HFFc6 (cell line): ENCODE data around the gene OR51V1. TPM values are rescaled to one million over a fixed set of nuclear protein-coding genes. Genes with fewer than 3 reads are reported as not detected.
A peak's percentile ranks its signal among the peaks of the same experiment; 100 is the strongest.
"Not testable (repeated sequence)": the region's sequence is repeated elsewhere in the genome, so short reads cannot be mapped to it uniquely, and the experiment has no call there.

Source experiments
- DNase-seq: peaks from one replicate; pipeline ENCODE4 v3.0.0-alpha.2; 2018
- H3K27ac Mint-ChIP-seq: 2 replicates; pipeline ENCODE4 v1.8.0; 2020; ENCODE audit warnings: mild to moderate bottlenecking, mixed read lengths
- H3K27me3 Mint-ChIP-seq: 2 replicates; pipeline ENCODE4 v1.8.0; 2021; ENCODE audit warnings: mild to moderate bottlenecking, moderate library complexity, mixed read lengths; ENCODE audit not compliant: insufficient read depth
- H3K36me3 Mint-ChIP-seq: 2 replicates; pipeline ENCODE4 v1.8.0; 2021; ENCODE audit warnings: low read depth, mixed read lengths
- H3K4me1 Mint-ChIP-seq: 2 replicates; pipeline ENCODE4 v1.8.0; 2020; ENCODE audit warnings: low read depth, mixed read lengths
- H3K4me3 Mint-ChIP-seq: 2 replicates; pipeline ENCODE4 v1.8.0; 2020; ENCODE audit warnings: mild to moderate bottlenecking, moderate library complexity, mixed read lengths
- H3K9me3 Mint-ChIP-seq: 2 replicates; pipeline ENCODE4 v1.8.0; 2020; ENCODE audit warnings: mild to moderate bottlenecking, mixed read lengths
- total RNA-seq, 6 experiments: library from RNA; stranded (reverse); fragmentation: NEBNext Ultra II Directional; extraction: Animal tissue kit (Norgen Biotek cat#: 25700); gene quantifications; 2 replicates in 1 of 6; 3 replicates in 5 of 6; pipeline ENCODE4 v1.2.3, GENCODE V29; 2021
- TF ChIP-seq, protein P1 (sequence below): fragments of 200-600 bp; sonication (generic); IDR thresholded peaks from 2 replicates; pipeline ENCODE4 v1.5.0; 2021; ENCODE audit warnings: antibody characterized with exemption, mild to moderate bottlenecking

The OR51V1 gene
- total RNA-seq, 6 experiments from 2014 or later = not detected

- H3K27ac Mint-ChIP-seq = no peak overlapping the region
- H3K27me3 Mint-ChIP-seq = no peaks in the 10 kb centered on the region; the same call in none of the 2 replicates
- DNase-seq = no peak
- H3K9me3 Mint-ChIP-seq = no peaks in the 10 kb centered on the region
- H3K4me3 Mint-ChIP-seq = no peak overlapping the region
- TF ChIP-seq, protein P1, sequence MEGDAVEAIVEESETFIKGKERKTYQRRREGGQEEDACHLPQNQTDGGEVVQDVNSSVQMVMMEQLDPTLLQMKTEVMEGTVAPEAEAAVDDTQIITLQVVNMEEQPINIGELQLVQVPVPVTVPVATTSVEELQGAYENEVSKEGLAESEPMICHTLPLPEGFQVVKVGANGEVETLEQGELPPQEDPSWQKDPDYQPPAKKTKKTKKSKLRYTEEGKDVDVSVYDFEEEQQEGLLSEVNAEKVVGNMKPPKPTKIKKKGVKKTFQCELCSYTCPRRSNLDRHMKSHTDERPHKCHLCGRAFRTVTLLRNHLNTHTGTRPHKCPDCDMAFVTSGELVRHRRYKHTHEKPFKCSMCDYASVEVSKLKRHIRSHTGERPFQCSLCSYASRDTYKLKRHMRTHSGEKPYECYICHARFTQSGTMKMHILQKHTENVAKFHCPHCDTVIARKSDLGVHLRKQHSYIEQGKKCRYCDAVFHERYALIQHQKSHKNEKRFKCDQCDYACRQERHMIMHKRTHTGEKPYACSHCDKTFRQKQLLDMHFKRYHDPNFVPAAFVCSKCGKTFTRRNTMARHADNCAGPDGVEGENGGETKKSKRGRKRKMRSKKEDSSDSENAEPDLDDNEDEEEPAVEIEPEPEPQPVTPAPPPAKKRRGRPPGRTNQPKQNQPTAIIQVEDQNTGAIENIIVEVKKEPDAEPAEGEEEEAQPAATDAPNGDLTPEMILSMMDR = no peak
- H3K4me1 Mint-ChIP-seq = no peaks in the 10 kb centered on the region
- H3K36me3 Mint-ChIP-seq = no peaks in the 10 kb centered on the region
Measured at GRCh38 chr11:5188201-5188600, 12.3 kb downstream of the OR51V1 start.

GRCh38 chr11:5178046-5178837 is 22.2 kb downstream of the OR51V1 start:
- TF ChIP-seq, protein P1 = no peak
- Mint-ChIP-seq H3K4me3 (no peak overlapping the region), H3K9me3 (no peaks in the 10 kb centered on the region), H3K36me3 (no peaks in the 10 kb centered on the region), H3K4me1 (no peaks in the 10 kb centered on the region), H3K27me3 (no peaks in the 10 kb centered on the region; the same call in 1 of the 2 replicates), H3K27ac (no peak overlapping the region)
- DNase-seq = no peak

DNA sequence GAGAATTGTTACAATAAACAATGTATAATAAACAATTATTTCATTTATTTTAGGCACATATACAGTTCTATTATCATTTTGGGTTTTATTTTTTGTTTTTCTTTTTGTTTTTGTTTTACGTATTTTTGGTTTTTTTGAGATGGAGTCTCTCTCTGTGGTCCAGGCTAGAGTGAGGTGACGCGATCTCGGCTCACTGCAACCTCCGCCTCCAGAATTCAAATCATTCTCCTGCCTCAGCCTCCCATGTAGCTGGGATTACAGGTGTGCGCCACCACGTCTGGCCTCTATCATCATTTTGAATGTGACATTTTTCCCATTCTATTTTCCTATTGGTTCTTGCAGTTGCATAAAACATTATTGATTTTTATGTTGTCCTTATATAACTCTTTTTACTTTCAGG is 25.5 kb downstream of the OR51V1 start:
- no peaks in the 10 kb centered on the region; the same call in 1 of the 2 replicates for H3K27me3 Mint-ChIP-seq
- H3K4me3 Mint-ChIP-seq = no peak overlapping the region
- H3K4me1 Mint-ChIP-seq = no peaks in the 10 kb centered on the region
- no peaks in the 10 kb centered on the region for H3K9me3 Mint-ChIP-seq
- DNase-seq = no peak
- TF ChIP-seq, protein P1 = no peak
- no peaks in the 10 kb centered on the region for H3K36me3 Mint-ChIP-seq
- no peak overlapping the region for H3K27ac Mint-ChIP-seq

- H3K9me3 Mint-ChIP-seq = no peaks in the 10 kb centered on the region
- no peak overlapping the region for H3K27ac Mint-ChIP-seq
- no peak for DNase-seq
- TF ChIP-seq, protein P1 = no peak
- H3K36me3 Mint-ChIP-seq = no peaks in the 10 kb centered on the region
- H3K4me1 Mint-ChIP-seq = no peaks in the 10 kb centered on the region
- no peak overlapping the region for H3K4me3 Mint-ChIP-seq
- H3K27me3 Mint-ChIP-seq = no peaks in the 10 kb centered on the region
Measured at GRCh38 chr11:5171856-5172255, 28.6 kb downstream of the OR51V1 start.

- H3K4me1 Mint-ChIP-seq, H3K27me3 Mint-ChIP-seq, H3K4me3 Mint-ChIP-seq, H3K9me3 Mint-ChIP-seq, H3K27ac Mint-ChIP-seq, H3K36me3 Mint-ChIP-seq, DNase-seq: not testable (repeated sequence)
Measured at GRCh38 chr11:5165898-5166297, 34.6 kb downstream of the OR51V1 start.

GRCh38 chr11:5164807-5165206 is 35.7 kb downstream of the OR51V1 start:
- not testable (repeated sequence) for H3K9me3 Mint-ChIP-seq, DNase-seq, H3K4me1 Mint-ChIP-seq, H3K27ac Mint-ChIP-seq, H3K36me3 Mint-ChIP-seq, H3K27me3 Mint-ChIP-seq
- peak overlapping the region; percentile 22; the same call in 1 of the 2 replicates for H3K4me3 Mint-ChIP-seq

DNA sequence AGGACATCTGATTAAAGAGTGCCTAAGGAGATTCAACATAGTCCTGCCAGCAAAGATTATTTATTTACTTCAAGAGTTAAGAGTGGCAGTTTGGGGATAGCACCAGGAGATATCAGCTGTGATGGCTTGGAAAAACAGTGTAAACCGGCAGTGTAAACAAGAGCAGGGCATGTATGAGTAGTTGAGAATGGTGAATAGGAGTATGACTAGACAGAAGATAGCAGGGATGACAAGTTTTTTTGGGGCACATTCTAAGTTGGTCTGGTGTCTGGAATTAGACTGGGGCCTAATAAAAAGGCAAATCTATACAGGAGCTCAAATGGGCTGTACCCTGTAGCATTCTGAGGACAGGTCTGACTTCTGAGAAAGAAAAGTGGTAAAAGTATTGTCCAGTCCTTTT is 39.4 kb downstream of the OR51V1 start:
- H3K27me3 Mint-ChIP-seq, H3K36me3 Mint-ChIP-seq, H3K4me3 Mint-ChIP-seq, DNase-seq, H3K27ac Mint-ChIP-seq, H3K9me3 Mint-ChIP-seq, H3K4me1 Mint-ChIP-seq: not testable (repeated sequence)

DNA sequence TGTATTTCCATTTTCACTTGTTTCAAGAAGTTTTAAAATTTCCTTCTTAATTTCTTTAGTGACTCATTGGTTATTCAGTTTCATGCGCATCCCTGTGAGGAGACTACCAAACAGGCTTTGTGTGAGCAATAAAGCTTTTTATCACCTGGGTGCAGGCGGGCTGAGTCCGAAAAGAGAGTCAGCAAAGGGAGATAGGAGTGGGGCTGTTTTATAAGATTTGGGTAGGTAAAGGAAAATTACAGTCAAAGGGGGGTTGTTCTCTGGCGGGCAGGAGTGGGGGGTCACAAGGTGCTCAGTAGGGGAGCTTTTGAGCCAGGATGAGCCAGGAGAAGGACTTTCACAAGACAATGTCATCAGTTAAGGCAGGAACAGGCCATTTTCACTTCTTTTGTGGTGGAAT is 40.3 kb downstream of the OR51V1 start:
- not testable (repeated sequence) for H3K4me1 Mint-ChIP-seq, H3K4me3 Mint-ChIP-seq, H3K36me3 Mint-ChIP-seq, H3K27me3 Mint-ChIP-seq, H3K9me3 Mint-ChIP-seq, H3K27ac Mint-ChIP-seq, DNase-seq
